Subcutaneous adipose tissue (tissue), 4 donors: ENCODE results near the gene ZNF532. TPM values are rescaled to one million over a fixed set of nuclear protein-coding genes. Genes with fewer than 3 reads are reported as not detected.

Experiments
- CTCF ChIP-seq: fragments of 450-650 bp; IDR thresholded peaks from one replicate; pipeline ENCODE4 v1.5.1; 2016; ENCODE audit warnings: low read depth, mild to moderate bottlenecking, control low read depth, antibody characterized with exemption, moderate library complexity
- total RNA-seq, 4 donors: library from RNA; depleted of rRNA; stranded (reverse); fragments of >200 nt; gene quantifications; one replicate each; pipeline ENCODE4 v1.1.0, GENCODE V29; 2016

The ZNF532 gene
- total RNA-seq, 4 donors from 2014 or later: 37.2 to 66.1 (median 47.6) TPM

- no peak for TF ChIP-seq CTCF
These were observed 12.0 kb upstream of the ZNF532 start for GRCh38 chr18:58852629-58853028.

GRCh38 chr18:58853561-58853960 lies 11.1 kb upstream of the ZNF532 start:
- TF ChIP-seq CTCF: no peak

GRCh38 chr18:58856881-58857280 lies 7.8 kb upstream of the ZNF532 start:
- TF ChIP-seq CTCF: no peak

- no peak for TF ChIP-seq CTCF
These were observed 5.8 kb upstream of the ZNF532 start for GRCh38 chr18:58858591-58859468.

GRCh38 chr18:58859907-58860306 lies 4.8 kb upstream of the ZNF532 start:
- TF ChIP-seq CTCF: no peak

- no peak for TF ChIP-seq CTCF
These were observed 3.9 kb upstream of the ZNF532 start for GRCh38 chr18:58860747-58861231.

- TF ChIP-seq CTCF: no peak
These were observed 3.3 kb upstream of the ZNF532 start for GRCh38 chr18:58861353-58861752.
